Measurements from ENCODE around the gene C16orf78. TPM values are rescaled to one million over a fixed set of nuclear protein-coding genes. Genes with fewer than 3 reads are reported as not detected.
A peak's percentile ranks its signal among the peaks of the same experiment; 100 is the strongest.

Gene C16orf78
- total RNA-seq, 2 donors from 2014 or later, result not detected

- Mint-ChIP-seq H3K27ac (no peak overlapping the region), H3K9me3 (no peaks in the 10 kb centered on the region), H3K36me3 (no peaks in the 10 kb centered on the region)
- DNase-seq (ENCODE audit: low spot score in 2 of 2) (no peak), ATAC-seq (no peak)
Observed at GRCh38 chr16:49437344-49437743, 63.7 kb downstream of the C16orf78 start.

- no peak for DNase-seq (ENCODE audit: low spot score in 2 of 2)
- Mint-ChIP-seq H3K27ac (no peak overlapping the region), H3K9me3 (no peaks in the 10 kb centered on the region), H3K36me3 (no peaks in the 10 kb centered on the region)
- no peak for ATAC-seq
Observed at GRCh38 chr16:49439050-49439449, 65.4 kb downstream of the C16orf78 start.

GRCh38 chr16:49439676-49440075 lies 66.1 kb downstream of the C16orf78 start:
- Mint-ChIP-seq H3K9me3 (no peaks in the 10 kb centered on the region), H3K27ac (no peak overlapping the region), H3K36me3 (no peaks in the 10 kb centered on the region)
- DNase-seq (ENCODE audit: low spot score in 2 of 2) (no peak), ATAC-seq (no peak)

GRCh38 chr16:49440156-49441065 lies 66.8 kb downstream of the C16orf78 start:
- ATAC-seq (no peak), DNase-seq (ENCODE audit: low spot score in 2 of 2) (no peak)
- no peaks in the 10 kb centered on the region for H3K9me3 Mint-ChIP-seq
- peak overlapping the region in 1 of 2 donors; percentile 72 for H3K27ac Mint-ChIP-seq
- H3K36me3 Mint-ChIP-seq, result no peaks in the 10 kb centered on the region

GRCh38 chr16:49441366-49441780 lies 67.8 kb downstream of the C16orf78 start:
- DNase-seq (ENCODE audit: low spot score in 2 of 2) (peak; percentile 60 to 65), ATAC-seq (peak; percentile 96)
- Mint-ChIP-seq H3K27ac (peak overlapping the region; percentile 72 to 73), H3K36me3 (no peaks in the 10 kb centered on the region), H3K9me3 (no peaks in the 10 kb centered on the region)

- Mint-ChIP-seq H3K9me3 (no peaks in the 10 kb centered on the region), H3K36me3 (no peaks in the 10 kb centered on the region), H3K27ac (no peak overlapping the region)
- ATAC-seq, result no peak
- no peak for DNase-seq (ENCODE audit: low spot score in 2 of 2)
Observed at GRCh38 chr16:49442805-49443204, 69.2 kb downstream of the C16orf78 start.

GRCh38 chr16:49443576-49443975 lies 70.0 kb downstream of the C16orf78 start:
- DNase-seq (ENCODE audit: low spot score in 2 of 2), result no peak
- Mint-ChIP-seq H3K9me3 (no peaks in the 10 kb centered on the region), H3K36me3 (no peaks in the 10 kb centered on the region), H3K27ac (no peak overlapping the region)
- ATAC-seq, result no peak

- no peak for DNase-seq (ENCODE audit: low spot score in 2 of 2)
- ATAC-seq, result no peak
- H3K27ac Mint-ChIP-seq, result peak overlapping the region in 1 of 2 donors; percentile 15
- no peaks in the 10 kb centered on the region for H3K9me3 Mint-ChIP-seq
- no peaks in the 10 kb centered on the region for H3K36me3 Mint-ChIP-seq
Observed at GRCh38 chr16:49446805-49447204, 73.2 kb downstream of the C16orf78 start.

Other genes with a start within 250 kb of the C16orf78 start
- not detected for gene CBLN1, start 92.0 kb upstream of the C16orf78 start, total RNA-seq

Data from activated naive CD4-positive, alpha-beta T cell treated with anti-CD3 and anti-CD28 coated beads, Interleukin-2, amount 50 U/mL, for 72 hours (primary cell).